AG04450 (cell line): ENCODE measurements around the gene TMEM222. TPM values are rescaled to one million over a fixed set of nuclear protein-coding genes. Genes with fewer than 3 reads are reported as not detected.
A peak's percentile ranks its signal among the peaks of the same experiment; 100 is the strongest.

Experiments used
- CTCF ChIA-PET: fragments of 300-600, 350-600 bp; formaldehyde crosslinking; extraction: SDS; loops from one replicate; lab custom pipeline; 2022; ENCODE audit warnings: antibody characterized with exemption, inconsistent platforms; lab: Charles Lee
- POLR2A ChIA-PET: fragments of 350-600 bp; formaldehyde crosslinking; extraction: SDS; loops from one replicate; lab custom pipeline; 2021; ENCODE audit warnings: antibody characterized with exemption, inconsistent platforms; lab: Yijun Ruan, JAX
- DNase-seq: peaks from one replicate; pipeline ENCODE4 v3.0.0-alpha.2; 2011; ENCODE audit warnings: low read depth, low spot score
- H3K27ac ChIP-seq: one replicate; pipeline ENCODE4 v1.5.1; 2012; ENCODE audit warnings: low read depth, low read length, control low read depth
- H3K27me3 ChIP-seq: one replicate; pipeline ENCODE4 v1.6.0; 2012; ENCODE audit warnings: low read length; ENCODE audit not compliant: control insufficient read depth, insufficient read depth
- H3K4me3 ChIP-seq: 2 replicates; pipeline ENCODE4 v1.5.1; 2011; ENCODE audit warnings: mild to moderate bottlenecking, low read depth, low read length, control low read depth
- H3K9me3 ChIP-seq: 2 replicates; pipeline ENCODE4 v1.5.1; 2012; ENCODE audit warnings: low read length; ENCODE audit not compliant: control insufficient read depth, insufficient read depth
- polyA minus RNA-seq: library from RNA; depleted of rRNA, polyadenylated mRNA; stranded (reverse); fragments of >200 nt; gene quantifications from 2 replicates; pipeline ENCODE4 v1.2.3, GENCODE V29; 2011; rRNA and poly(A)+ RNA removed
- polyA plus RNA-seq: library from polyadenylated mRNA; depleted of rRNA; stranded (reverse); fragments of >200 nt; gene quantifications from 2 replicates; pipeline ENCODE4 v1.2.3, GENCODE V29; 2011; rRNA removed
- TF ChIP-seq, protein P1 (sequence below): IDR thresholded peaks from 2 replicates; pipeline ENCODE4 v1.5.1; 2011; ENCODE audit warnings: low read depth, low read length, control low read depth, inconsistent platforms

Gene TMEM222, protein sequence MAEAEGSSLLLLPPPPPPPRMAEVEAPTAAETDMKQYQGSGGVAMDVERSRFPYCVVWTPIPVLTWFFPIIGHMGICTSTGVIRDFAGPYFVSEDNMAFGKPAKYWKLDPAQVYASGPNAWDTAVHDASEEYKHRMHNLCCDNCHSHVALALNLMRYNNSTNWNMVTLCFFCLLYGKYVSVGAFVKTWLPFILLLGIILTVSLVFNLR
- polyA plus RNA-seq (27.8 and 37.2 TPM in 2 replicates), polyA minus RNA-seq (44.2 and 59.3 TPM in 2 replicates)

DNA sequence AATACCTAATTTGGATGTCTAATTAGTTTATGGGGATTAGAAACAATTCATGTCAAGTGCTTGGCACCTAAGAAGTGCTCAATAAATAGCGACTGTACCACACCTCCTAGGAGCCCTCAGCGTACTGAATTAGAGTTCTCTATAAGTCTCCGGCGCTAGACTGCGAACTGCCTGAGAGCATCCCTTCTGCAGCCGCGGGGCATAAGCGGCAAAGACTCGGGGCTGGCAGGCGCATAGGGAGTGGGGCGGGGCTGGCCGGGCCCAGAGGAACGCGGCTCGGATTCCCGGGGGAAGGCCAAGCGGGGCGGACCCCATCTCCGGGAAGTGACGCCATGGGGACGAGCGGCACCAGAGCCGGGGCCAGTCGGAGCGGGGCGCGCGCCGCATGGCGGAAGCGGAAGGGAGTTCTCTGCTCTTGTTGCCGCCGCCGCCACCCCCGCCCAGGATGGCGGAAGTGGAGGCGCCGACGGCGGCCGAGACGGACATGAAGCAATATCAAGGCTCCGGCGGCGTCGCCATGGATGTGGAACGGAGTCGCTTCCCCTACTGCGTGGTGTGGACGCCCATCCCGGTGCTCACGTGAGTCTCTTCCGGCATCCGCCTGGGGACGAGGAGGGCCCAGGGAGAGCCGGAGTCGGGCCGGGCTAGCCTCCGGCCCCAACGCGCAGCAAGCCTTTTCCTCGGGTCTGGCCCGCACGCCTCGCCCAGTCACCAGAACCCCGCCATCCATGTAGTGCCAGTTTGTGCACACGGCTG, at the start of gene TMEM222:
Gene TMEM222 (plus strand): TSS at position 351 of the 756 bp plus-strand sequence. CDS start 35 bp downstream, at position 386.
- CTCF ChIA-PET, result interaction anchor here (1.0 to 1.8 kb wide), 3 partner anchors 35 to 70 kb away, joined by 4 to 7 read pairs (median 5); no protein-coding TSS in a partner anchor
- Histone ChIP-seq H3K4me3 (peak within 1 kb of the TSS; percentile 100), H3K27ac (peak within 1 kb of the TSS; percentile 83), H3K9me3 (no peaks in the 10 kb centered on the region; the same call in 1 of the 2 replicates), H3K27me3 (no peaks in the 10 kb centered on the region)
- DNase-seq, result peak; percentile 88
- TF ChIP-seq, protein P1, sequence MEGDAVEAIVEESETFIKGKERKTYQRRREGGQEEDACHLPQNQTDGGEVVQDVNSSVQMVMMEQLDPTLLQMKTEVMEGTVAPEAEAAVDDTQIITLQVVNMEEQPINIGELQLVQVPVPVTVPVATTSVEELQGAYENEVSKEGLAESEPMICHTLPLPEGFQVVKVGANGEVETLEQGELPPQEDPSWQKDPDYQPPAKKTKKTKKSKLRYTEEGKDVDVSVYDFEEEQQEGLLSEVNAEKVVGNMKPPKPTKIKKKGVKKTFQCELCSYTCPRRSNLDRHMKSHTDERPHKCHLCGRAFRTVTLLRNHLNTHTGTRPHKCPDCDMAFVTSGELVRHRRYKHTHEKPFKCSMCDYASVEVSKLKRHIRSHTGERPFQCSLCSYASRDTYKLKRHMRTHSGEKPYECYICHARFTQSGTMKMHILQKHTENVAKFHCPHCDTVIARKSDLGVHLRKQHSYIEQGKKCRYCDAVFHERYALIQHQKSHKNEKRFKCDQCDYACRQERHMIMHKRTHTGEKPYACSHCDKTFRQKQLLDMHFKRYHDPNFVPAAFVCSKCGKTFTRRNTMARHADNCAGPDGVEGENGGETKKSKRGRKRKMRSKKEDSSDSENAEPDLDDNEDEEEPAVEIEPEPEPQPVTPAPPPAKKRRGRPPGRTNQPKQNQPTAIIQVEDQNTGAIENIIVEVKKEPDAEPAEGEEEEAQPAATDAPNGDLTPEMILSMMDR, result 0 out of 2 replicates have a peak, but pooled peaks have one; percentile 11
- POLR2A ChIA-PET, result interaction anchor here (1.1 to 1.6 kb wide), 2 partner anchors 10 to 27 kb away, joined by 3 to 4 read pairs; no protein-coding TSS in a partner anchor

DNA sequence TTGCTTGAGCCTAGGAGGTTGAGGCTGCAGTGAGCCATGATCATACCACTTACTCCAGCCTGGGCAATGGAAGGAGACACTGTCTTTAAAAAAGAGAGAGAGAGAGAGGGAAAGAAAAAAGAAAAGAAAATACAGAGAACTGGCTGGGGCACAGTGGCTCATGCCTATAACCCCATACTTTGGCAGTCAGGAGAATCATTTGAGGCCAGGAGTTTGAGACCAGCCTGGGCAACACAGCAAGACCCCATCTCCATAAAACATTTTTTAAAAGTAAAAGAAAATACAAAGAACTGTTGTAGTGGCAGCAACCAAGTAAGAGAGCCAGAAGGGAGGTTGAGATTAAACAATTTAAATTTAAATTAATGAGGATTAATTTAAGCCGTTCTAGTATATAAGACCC, 47.8 kb upstream of the TMEM222 start:
- no peak for DNase-seq
- Histone ChIP-seq H3K27ac (no peak overlapping the region), H3K4me3 (no peak overlapping the region), H3K9me3 (no peaks in the 10 kb centered on the region), H3K27me3 (no peaks in the 10 kb centered on the region)
- TF ChIP-seq, protein P1, result no peak
- CTCF ChIA-PET, result no interaction called here
- POLR2A ChIA-PET, result no interaction called here

DNA sequence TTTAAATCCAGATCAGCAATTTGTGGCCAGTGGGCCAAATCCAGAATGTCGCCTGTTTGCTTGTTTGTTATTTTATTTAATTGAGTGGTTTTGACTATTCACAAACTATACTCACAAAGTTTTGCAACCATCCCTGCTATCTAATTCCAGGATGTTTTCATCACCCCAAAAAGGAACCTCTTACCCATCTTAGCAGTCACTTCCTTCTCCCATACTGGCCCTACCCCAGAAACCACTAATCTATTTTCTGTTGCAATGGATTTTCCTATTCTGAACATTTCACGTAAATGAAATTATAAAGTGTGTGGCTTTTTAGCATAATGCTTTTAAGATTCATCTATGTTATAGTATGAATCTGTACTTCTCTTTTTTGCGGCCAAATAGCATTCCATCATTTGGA, 46.3 kb upstream of the TMEM222 start:
- TF ChIP-seq, protein P1, result no peak
- no peak overlapping the region for H3K27ac ChIP-seq
- DNase-seq, result no peak
- CTCF ChIA-PET, result no interaction called here
- no peak overlapping the region for H3K4me3 ChIP-seq
- no peaks in the 10 kb centered on the region for H3K9me3 ChIP-seq
- H3K27me3 ChIP-seq, result no peaks in the 10 kb centered on the region
- POLR2A ChIA-PET, result interaction anchor here (0.7 kb wide), 1 partner anchor 396 kb away, joined by 7 read pairs; no protein-coding TSS in a partner anchor

DNA sequence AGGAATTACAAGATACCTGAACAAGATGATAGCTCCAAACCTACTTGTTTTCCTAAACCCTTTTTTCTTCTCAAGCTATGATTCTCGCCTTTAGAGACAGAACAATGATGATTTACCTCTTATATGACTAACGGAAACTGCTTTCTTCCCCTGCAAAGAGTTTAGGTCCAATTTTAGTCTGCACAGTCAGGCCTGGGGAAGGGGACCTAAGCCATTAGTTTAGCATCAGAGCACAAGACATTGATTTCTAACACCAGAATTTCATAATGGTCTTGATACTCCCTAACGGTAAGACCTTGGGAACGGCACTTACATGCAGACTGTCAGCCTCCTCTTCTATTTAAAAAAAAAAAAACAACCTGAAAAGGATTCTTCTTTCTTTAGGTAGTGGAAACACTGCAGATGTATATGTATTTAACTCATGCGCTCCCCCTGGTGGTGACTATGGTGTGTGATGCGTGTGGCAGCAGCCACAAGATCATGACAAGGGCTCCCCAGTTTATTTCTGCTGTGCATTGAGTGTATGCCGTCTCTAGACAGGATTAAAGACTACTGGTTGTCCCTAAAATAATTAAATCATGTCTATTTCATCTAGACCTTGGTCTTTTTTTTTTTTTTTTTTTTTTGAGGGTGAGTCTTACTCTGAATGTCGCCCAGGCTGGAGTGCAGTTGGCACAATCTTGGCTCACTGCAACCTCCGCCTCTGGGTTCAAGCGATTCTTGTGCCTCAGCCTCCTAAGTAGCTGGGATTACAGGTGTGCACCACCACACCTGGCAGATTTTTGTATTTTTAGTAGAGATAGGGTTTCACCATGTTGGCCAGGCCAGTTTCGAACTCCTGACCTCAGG, 37.3 kb upstream of the TMEM222 start:
- Histone ChIP-seq H3K27me3 (no peaks in the 10 kb centered on the region), H3K9me3 (no peaks in the 10 kb centered on the region), H3K4me3 (no peak overlapping the region), H3K27ac (no peak overlapping the region)
- TF ChIP-seq, protein P1, result peak; percentile 82
- POLR2A ChIA-PET, result interaction anchor here (0.9 kb wide), 1 partner anchor 65 kb away, joined by 3 read pairs; no protein-coding TSS in a partner anchor
- DNase-seq, result peak; percentile 53
- CTCF ChIA-PET, result interaction anchor here (0.6 to 7.2 kb wide), 31 partner anchors 12 to 375 kb away, joined by 3 to 112 read pairs (median 4); partner anchors contain the start of gene SLC9A1
